ENCODE results near the gene NDUFS1. TPM values are rescaled to one million over a fixed set of nuclear protein-coding genes. Genes with fewer than 3 reads are reported as not detected.

NDUFS1 gene
- total RNA-seq, 4 donors from 2014 or later: 55.1 to 69.3 (median 56.8) TPM

DNA sequence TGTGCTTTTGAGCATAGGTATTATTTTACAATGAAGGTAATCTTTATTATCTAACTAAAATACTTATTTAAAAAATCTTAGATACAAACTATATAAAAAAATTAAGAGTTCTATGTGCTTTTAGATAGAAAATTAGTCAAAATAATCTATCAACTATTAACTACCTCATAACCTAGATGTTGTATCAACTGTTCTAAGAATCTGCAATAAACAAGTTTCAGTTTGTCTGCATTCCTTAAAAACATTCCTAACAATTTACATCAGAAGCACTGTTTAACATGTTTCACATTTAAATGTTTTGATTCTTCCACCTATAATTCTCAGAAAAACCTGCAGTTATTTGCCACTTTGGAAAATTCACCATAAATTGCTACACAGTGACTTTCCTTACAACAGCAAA, 33.3 kb downstream of the NDUFS1 start:
- TF ChIP-seq CTCF (IDR thresholded peaks at IDR 0.05; ENCODE audit: low read depth): no peak

DNA sequence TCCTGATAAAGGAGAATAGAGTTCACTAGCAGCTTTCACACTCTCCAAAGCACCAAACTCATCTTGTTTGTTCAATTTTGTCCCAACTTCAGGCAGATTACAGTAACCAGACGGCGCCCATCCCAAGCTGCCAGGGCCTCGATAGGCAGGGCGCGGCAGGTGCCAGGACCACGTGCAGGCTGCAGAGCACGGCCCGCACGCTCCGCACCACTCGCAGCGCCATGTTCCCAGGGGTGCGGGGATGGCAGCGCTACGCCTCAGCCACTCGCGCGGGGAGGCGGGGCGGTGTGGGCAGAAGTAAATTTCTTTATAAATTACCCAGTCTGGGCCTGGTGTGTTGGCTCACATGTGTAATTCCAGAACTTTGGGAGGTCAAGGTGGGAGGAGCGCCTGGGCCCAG, 43.0 kb downstream of the NDUFS1 start:
- TF ChIP-seq CTCF (IDR thresholded peaks at IDR 0.05; ENCODE audit: low read depth): no peak

DNA sequence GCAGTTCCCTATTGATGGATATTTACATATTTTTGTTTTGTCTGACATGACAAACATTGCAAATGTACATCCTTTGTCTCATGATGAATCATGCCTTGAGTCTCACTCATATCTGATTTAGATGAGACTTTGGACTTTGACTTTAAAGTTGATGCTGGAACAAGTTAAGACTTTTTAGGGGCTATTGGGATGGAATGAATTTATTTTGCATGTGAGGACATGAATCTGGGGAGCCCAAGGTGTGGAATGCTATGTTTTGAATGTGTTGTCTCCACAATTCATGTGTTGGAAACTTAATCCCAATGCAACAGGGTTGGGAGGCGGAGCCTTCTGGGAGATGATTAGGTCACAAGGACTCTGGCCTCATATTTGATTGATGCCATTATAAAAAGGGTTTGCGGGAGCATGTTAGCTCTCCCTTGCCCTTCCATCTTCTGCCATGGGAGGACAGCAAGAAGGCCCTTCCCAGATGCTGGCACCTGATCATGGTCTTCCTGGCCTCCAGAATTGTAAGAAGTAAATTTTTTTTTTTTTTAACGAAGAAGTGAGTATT, 44.1 kb downstream of the NDUFS1 start:
- TF ChIP-seq CTCF (IDR thresholded peaks at IDR 0.05; ENCODE audit: low read depth): no peak

GRCh38 chr2:206112846-206113547, 46.2 kb downstream of the NDUFS1 start:
- no peak for TF ChIP-seq CTCF (IDR thresholded peaks at IDR 0.05; ENCODE audit: low read depth)

GRCh38 chr2:206112108-206112507, 47.1 kb downstream of the NDUFS1 start:
- no peak for TF ChIP-seq CTCF (IDR thresholded peaks at IDR 0.05; ENCODE audit: low read depth)

DNA sequence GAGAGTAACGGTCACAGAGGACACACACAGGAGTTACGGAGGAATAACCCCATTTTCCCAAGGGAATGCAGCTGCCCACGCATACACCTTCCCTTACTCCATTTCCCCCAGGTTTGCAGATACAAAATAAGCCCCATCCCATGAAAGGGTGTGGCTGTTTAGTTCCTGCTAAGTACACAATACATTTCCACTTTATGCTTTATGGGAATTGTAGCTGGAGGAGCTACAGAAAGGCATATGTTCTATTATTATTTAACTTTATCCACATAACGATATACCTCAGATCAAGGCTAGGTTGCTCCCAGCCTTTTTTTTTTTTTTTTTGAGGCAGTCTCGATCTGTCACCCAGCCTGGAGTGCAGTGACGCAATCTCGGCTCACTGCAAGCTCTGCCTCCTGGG, 50.5 kb downstream of the NDUFS1 start:
- no peak for TF ChIP-seq CTCF (IDR thresholded peaks at IDR 0.05; ENCODE audit: low read depth)

DNA sequence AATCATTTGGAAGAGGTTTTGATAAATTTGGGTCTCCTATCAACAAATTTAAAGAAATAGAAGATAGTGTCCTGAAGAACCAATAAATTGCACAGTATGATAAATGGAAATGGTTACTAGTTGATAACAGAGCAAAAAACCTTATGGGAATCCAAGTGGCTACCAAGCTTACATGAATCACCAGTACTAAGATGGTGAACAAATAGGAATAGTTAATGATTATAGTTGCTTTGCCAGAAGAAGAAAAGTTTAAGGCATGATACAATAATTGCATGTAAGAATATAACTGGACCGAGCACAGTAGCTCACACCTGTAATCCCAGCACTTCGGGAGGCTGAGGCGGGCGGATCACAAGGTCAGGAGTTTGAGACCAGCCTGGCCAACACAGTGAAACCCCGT, 53.7 kb downstream of the NDUFS1 start:
- no peak for TF ChIP-seq CTCF (IDR thresholded peaks at IDR 0.05; ENCODE audit: low read depth)
